ENCODE data around the gene GOLGA2. TPM values are rescaled to one million over a fixed set of nuclear protein-coding genes. Genes with fewer than 3 reads are reported as not detected.
A peak's percentile ranks its signal among the peaks of the same experiment; 100 is the strongest.

GOLGA2 gene
- polyA plus RNA-seq, 1 donor: 88.0 TPM

GRCh38 chr9:128250839-128251731, 24.7 kb downstream of the GOLGA2 start:
- peak overlapping the region; percentile 23 for H3K4me3 ChIP-seq (ENCODE audit: low read length)
- H3K9me3 ChIP-seq (ENCODE audit: control insufficient read depth, low read depth, low read length): no peaks in the 10 kb centered on the region
- H3K36me3 ChIP-seq (ENCODE audit: control insufficient read depth, insufficient read depth, low read length): peaks cover 12% of the 10 kb centered on the region
- DNase-seq: no peak
- WGBS (ENCODE audit: insufficient coverage, low lambda C conversion rate): 44% methylated on average over 4 of the region's 43 CpGs
- peaks cover 11% of the 10 kb centered on the region for H3K4me1 ChIP-seq (ENCODE audit: control insufficient read depth, insufficient read depth, low read length)
- H3K27ac ChIP-seq (ENCODE audit: low read length): no peak overlapping the region
- no peaks in the 10 kb centered on the region for H3K27me3 ChIP-seq (ENCODE audit: control insufficient read depth, insufficient read depth, low read length)

- peak; percentile 92 to 94 for DNase-seq
- Histone ChIP-seq H3K36me3 (ENCODE audit: control insufficient read depth, insufficient read depth, low read length) (peaks cover 10% of the 10 kb centered on the region), H3K4me3 (ENCODE audit: low read length) (peak overlapping the region; percentile 59), H3K27ac (ENCODE audit: low read length) (peak overlapping the region; percentile 74), H3K27me3 (ENCODE audit: control insufficient read depth, insufficient read depth, low read length) (no peaks in the 10 kb centered on the region), H3K4me1 (ENCODE audit: control insufficient read depth, insufficient read depth, low read length) (peaks cover 11% of the 10 kb centered on the region), H3K9me3 (ENCODE audit: control insufficient read depth, low read depth, low read length) (no peaks in the 10 kb centered on the region)
- WGBS (ENCODE audit: insufficient coverage, low lambda C conversion rate): no CpG with 5 or more reads among the region's 81 CpGs
Measured at GRCh38 chr9:128249908-128250838, 25.6 kb downstream of the GOLGA2 start.

- peak overlapping the region; percentile 74 for H3K27ac ChIP-seq (ENCODE audit: low read length)
- 40% methylated on average over 1 of the region's 8 CpGs for WGBS (ENCODE audit: insufficient coverage, low lambda C conversion rate)
- H3K4me1 ChIP-seq (ENCODE audit: control insufficient read depth, insufficient read depth, low read length): peaks cover 12% of the 10 kb centered on the region
- H3K9me3 ChIP-seq (ENCODE audit: control insufficient read depth, low read depth, low read length): no peaks in the 10 kb centered on the region
- no peaks in the 10 kb centered on the region for H3K27me3 ChIP-seq (ENCODE audit: control insufficient read depth, insufficient read depth, low read length)
- no peak for DNase-seq
- H3K36me3 ChIP-seq (ENCODE audit: control insufficient read depth, insufficient read depth, low read length): peaks cover 10% of the 10 kb centered on the region
- no peak overlapping the region for H3K4me3 ChIP-seq (ENCODE audit: low read length)
Measured at GRCh38 chr9:128249558-128249907, 26.3 kb downstream of the GOLGA2 start.

GRCh38 chr9:128247226-128247803, 28.5 kb downstream of the GOLGA2 start:
- H3K27me3 ChIP-seq (ENCODE audit: control insufficient read depth, insufficient read depth, low read length): no peaks in the 10 kb centered on the region
- no peaks in the 10 kb centered on the region for H3K9me3 ChIP-seq (ENCODE audit: control insufficient read depth, low read depth, low read length)
- H3K4me3 ChIP-seq (ENCODE audit: low read length): no peak overlapping the region
- H3K27ac ChIP-seq (ENCODE audit: low read length): no peak overlapping the region
- H3K4me1 ChIP-seq (ENCODE audit: control insufficient read depth, insufficient read depth, low read length): peaks cover 14% of the 10 kb centered on the region
- 100% methylated on average over 1 of the region's 5 CpGs for WGBS (ENCODE audit: insufficient coverage, low lambda C conversion rate)
- DNase-seq: no peak
- peaks cover 5% of the 10 kb centered on the region for H3K36me3 ChIP-seq (ENCODE audit: control insufficient read depth, insufficient read depth, low read length)

GRCh38 chr9:128246471-128246870, 29.3 kb downstream of the GOLGA2 start:
- Histone ChIP-seq H3K4me1 (ENCODE audit: control insufficient read depth, insufficient read depth, low read length) (peaks cover 14% of the 10 kb centered on the region), H3K27ac (ENCODE audit: low read length) (peak overlapping the region; percentile 8), H3K4me3 (ENCODE audit: low read length) (no peak overlapping the region), H3K36me3 (ENCODE audit: control insufficient read depth, insufficient read depth, low read length) (peaks cover 5% of the 10 kb centered on the region), H3K27me3 (ENCODE audit: control insufficient read depth, insufficient read depth, low read length) (no peaks in the 10 kb centered on the region), H3K9me3 (ENCODE audit: control insufficient read depth, low read depth, low read length) (no peaks in the 10 kb centered on the region)
- no CpG with 5 or more reads among the region's 2 CpGs for WGBS (ENCODE audit: insufficient coverage, low lambda C conversion rate)
- no peak for DNase-seq

GRCh38 chr9:128245421-128246151, 30.2 kb downstream of the GOLGA2 start:
- no peaks in the 10 kb centered on the region for H3K27me3 ChIP-seq (ENCODE audit: control insufficient read depth, insufficient read depth, low read length)
- no peak overlapping the region for H3K4me3 ChIP-seq (ENCODE audit: low read length)
- H3K27ac ChIP-seq (ENCODE audit: low read length): peak overlapping the region; percentile 57
- peaks cover 9% of the 10 kb centered on the region for H3K4me1 ChIP-seq (ENCODE audit: control insufficient read depth, insufficient read depth, low read length)
- peaks cover 11% of the 10 kb centered on the region for H3K36me3 ChIP-seq (ENCODE audit: control insufficient read depth, insufficient read depth, low read length)
- H3K9me3 ChIP-seq (ENCODE audit: control insufficient read depth, low read depth, low read length): no peaks in the 10 kb centered on the region
- DNase-seq: peak; percentile 38 to 45
- WGBS (ENCODE audit: insufficient coverage, low lambda C conversion rate): no CpG with 5 or more reads among the region's 13 CpGs

- Histone ChIP-seq H3K9me3 (ENCODE audit: control insufficient read depth, low read depth, low read length) (no peaks in the 10 kb centered on the region), H3K4me1 (ENCODE audit: control insufficient read depth, insufficient read depth, low read length) (peaks cover 6% of the 10 kb centered on the region), H3K27ac (ENCODE audit: low read length) (peak overlapping the region; percentile 81), H3K4me3 (ENCODE audit: low read length) (peak overlapping the region; percentile 39), H3K27me3 (ENCODE audit: control insufficient read depth, insufficient read depth, low read length) (no peaks in the 10 kb centered on the region), H3K36me3 (ENCODE audit: control insufficient read depth, insufficient read depth, low read length) (peaks cover 13% of the 10 kb centered on the region)
- peak; percentile 62 to 71 for DNase-seq
- WGBS (ENCODE audit: insufficient coverage, low lambda C conversion rate): no CpG with 5 or more reads among the region's 18 CpGs
Measured at GRCh38 chr9:128244837-128245231, 31.0 kb downstream of the GOLGA2 start.

GRCh38 chr9:128244091-128244836, 31.5 kb downstream of the GOLGA2 start:
- no CpG with 5 or more reads among the region's 13 CpGs for WGBS (ENCODE audit: insufficient coverage, low lambda C conversion rate)

GRCh38 chr9:128243215-128244018, 32.4 kb downstream of the GOLGA2 start:
- DNase-seq: peak in 1 of 2 donors; percentile 36
- WGBS (ENCODE audit: insufficient coverage, low lambda C conversion rate): no CpG with 5 or more reads among the region's 13 CpGs

More at GRCh38 chr9:128244091-128244836, 31.5 kb downstream of the GOLGA2 start:
- Histone ChIP-seq H3K4me1 (ENCODE audit: control insufficient read depth, insufficient read depth, low read length) (peaks cover 3% of the 10 kb centered on the region), H3K27ac (ENCODE audit: low read length) (peak overlapping the region; percentile 81), H3K27me3 (ENCODE audit: control insufficient read depth, insufficient read depth, low read length) (no peaks in the 10 kb centered on the region), H3K36me3 (ENCODE audit: control insufficient read depth, insufficient read depth, low read length) (peaks cover 19% of the 10 kb centered on the region), H3K9me3 (ENCODE audit: control insufficient read depth, low read depth, low read length) (no peaks in the 10 kb centered on the region), H3K4me3 (ENCODE audit: low read length) (peak overlapping the region; percentile 39)
- DNase-seq: peak in 1 of 2 donors; percentile 45

More at GRCh38 chr9:128243215-128244018, 32.4 kb downstream of the GOLGA2 start:
- Histone ChIP-seq H3K4me1 (ENCODE audit: control insufficient read depth, insufficient read depth, low read length) (peaks cover 3% of the 10 kb centered on the region), H3K27me3 (ENCODE audit: control insufficient read depth, insufficient read depth, low read length) (no peaks in the 10 kb centered on the region), H3K36me3 (ENCODE audit: control insufficient read depth, insufficient read depth, low read length) (peaks cover 18% of the 10 kb centered on the region), H3K9me3 (ENCODE audit: control insufficient read depth, low read depth, low read length) (no peaks in the 10 kb centered on the region), H3K4me3 (ENCODE audit: low read length) (no peak overlapping the region), H3K27ac (ENCODE audit: low read length) (peak overlapping the region; percentile 81)

Measured in large intestine (tissue), 3 donors.